ENCODE results near the gene RALGDS.

DNA sequence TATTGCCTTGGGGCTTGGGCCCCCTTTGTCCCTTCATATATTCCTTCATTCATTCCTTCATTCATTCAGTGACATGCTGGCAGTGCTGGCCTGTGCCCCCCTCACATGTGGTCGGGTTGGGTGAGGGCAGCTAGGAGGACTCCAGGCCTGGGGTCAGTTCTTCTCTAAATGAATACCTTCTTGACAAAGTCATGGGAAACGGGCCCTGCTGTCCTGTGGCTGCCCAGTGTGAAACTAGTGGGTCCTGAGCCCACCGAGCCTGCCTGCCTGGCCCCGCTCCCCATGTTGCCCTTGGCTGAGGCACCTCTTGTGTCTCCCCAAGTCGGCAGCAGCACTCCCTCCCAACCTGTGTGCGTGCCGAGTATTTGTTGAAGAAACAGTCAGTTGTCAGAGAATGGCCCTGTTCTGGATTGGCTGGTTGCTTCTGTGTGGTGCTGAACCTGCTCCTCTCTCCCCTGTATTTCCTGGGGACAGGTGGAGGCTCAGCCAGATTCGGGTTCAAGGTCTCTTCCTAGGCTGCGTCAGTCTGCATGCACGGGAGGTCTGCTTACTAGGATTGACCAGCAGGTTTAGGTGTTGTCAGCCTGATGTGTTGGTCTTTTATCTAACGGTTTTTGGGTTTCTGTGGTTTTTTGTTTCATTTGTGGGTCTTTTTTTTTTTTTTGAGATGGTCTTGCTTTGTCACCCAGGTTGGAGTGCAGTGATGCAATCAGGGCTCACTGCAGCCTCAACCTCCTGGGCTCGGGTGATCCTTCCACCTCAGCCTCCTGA, 62.3 kb downstream of the RALGDS start:
- TF ChIP-seq, protein P1, sequence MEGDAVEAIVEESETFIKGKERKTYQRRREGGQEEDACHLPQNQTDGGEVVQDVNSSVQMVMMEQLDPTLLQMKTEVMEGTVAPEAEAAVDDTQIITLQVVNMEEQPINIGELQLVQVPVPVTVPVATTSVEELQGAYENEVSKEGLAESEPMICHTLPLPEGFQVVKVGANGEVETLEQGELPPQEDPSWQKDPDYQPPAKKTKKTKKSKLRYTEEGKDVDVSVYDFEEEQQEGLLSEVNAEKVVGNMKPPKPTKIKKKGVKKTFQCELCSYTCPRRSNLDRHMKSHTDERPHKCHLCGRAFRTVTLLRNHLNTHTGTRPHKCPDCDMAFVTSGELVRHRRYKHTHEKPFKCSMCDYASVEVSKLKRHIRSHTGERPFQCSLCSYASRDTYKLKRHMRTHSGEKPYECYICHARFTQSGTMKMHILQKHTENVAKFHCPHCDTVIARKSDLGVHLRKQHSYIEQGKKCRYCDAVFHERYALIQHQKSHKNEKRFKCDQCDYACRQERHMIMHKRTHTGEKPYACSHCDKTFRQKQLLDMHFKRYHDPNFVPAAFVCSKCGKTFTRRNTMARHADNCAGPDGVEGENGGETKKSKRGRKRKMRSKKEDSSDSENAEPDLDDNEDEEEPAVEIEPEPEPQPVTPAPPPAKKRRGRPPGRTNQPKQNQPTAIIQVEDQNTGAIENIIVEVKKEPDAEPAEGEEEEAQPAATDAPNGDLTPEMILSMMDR (IDR thresholded peaks at IDR 0.05 in 4 of 5, conservative IDR thresholded peaks at IDR 0.05 in 1 of 5), result no peak
- no peak for TF ChIP-seq POLR2A (IDR thresholded peaks at IDR 0.05)

Measured in gastrocnemius medialis (tissue), 4 donors.